HG03432 (cell line): ENCODE results near the gene CD63.
A peak's percentile ranks its signal among the peaks of the same experiment; 100 is the strongest.

Experiments used
- ATAC-seq: cut with Tn5 transposase; IDR thresholded peaks from one replicate; pipeline ENCODE4 v1.9.1; 2021; ENCODE audit warnings: mild to moderate bottlenecking, moderate library complexity; ENCODE audit not compliant: unreplicated experiment

CD63 gene

DNA sequence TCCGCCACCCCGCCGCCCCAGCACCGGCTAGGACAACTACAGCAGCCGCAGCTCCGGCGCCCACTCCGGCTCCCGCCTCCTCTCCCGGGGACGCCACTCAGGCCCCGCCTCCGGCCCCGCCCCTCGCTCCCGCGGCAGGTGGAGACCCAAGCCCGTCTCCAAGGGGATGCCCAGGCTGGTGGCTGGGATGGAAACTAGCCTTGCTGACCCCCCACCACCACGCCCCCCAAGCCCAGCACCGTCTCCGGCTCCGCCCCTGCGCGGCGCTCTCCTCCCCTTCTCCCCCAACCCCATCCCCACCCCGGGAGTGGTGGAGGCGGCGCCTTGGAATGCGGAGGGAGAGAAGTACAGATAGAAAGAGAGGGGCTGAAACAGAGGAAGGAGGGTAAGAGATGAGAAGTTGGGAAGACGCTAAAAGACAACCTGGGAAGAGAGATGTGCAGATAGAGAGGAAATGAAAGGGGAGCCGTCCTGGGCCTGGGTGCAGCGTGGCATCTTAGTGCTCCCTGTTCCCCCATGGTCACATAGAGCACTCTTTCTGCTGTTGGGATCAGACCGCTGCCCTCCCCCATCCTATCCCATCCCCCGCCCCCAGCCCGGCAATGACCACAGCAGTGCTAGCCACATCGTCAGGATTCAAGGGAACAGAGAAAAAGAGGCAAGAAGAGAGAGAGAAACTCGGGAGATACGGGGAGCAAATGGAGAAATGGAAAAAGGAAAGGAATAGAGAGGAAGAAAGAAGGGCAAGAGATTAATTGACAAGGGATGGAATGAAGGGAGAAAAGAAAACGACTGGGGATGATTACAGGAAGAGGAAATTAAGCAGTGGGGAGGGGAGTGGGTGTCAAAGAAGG, 20.7 kb downstream of the CD63 start, which contains the start of gene ITGA7:
Gene ITGA7, minus strand, starts transcription at position 64 of the 854 bp plus-strand sequence. CDS start 222 bp downstream, outside the sequence.
- peak; percentile 77 for ATAC-seq

DNA sequence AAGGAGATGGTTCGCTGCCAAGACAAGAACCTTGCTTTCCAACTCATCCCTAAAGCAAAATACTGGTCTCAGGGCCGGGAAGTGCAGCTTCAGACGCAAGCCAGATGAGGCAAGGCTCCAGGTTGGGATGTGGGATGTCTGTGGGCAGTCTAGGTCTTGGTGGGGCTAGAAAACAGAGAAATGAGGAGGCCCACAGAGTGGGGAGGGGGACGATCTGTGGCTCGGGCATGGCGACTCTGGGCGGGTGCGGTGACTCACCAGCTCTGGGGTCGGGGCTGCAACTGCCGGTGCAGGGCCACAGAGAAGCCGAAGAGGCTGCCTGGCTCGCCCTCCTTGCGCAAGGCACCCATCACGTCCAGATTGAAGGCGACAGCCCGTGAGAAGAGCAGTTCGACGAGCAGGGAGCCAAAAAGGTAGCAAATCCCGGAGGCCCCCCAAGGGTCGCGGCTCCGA, 21.6 kb downstream of the CD63 start:
- ATAC-seq, result no peak

DNA sequence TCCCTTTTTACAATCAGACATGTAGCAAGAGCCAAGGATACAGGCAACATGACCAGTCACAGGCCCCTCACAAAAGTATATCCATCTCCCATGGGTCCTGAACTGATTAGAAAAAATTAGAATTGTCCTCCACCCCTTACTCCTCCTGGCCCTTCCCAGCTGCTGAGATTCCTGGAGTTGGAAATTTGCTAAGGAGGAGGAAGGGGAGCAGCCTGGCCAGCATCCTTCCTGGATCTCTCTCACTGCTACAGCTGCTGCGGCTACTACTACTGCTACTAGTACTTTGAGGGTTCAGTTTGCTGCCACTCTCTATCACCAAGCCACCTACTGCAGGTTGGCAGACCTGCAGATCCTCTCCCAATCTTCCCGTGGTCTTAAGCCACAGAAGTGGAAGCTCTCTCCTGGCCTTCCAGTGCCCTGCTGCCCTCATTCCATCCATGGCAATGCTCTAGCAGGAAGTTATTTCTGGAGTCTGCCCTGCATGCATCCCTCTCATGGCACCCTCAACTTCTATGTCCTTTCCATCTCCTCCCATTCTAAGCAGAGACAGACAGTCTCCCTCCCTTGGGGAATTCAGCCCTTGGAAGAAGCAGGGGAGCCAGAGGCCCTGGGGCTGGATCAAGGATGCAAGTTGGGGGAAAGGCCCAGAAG, 22.1 kb downstream of the CD63 start:
- ATAC-seq, result no peak

DNA sequence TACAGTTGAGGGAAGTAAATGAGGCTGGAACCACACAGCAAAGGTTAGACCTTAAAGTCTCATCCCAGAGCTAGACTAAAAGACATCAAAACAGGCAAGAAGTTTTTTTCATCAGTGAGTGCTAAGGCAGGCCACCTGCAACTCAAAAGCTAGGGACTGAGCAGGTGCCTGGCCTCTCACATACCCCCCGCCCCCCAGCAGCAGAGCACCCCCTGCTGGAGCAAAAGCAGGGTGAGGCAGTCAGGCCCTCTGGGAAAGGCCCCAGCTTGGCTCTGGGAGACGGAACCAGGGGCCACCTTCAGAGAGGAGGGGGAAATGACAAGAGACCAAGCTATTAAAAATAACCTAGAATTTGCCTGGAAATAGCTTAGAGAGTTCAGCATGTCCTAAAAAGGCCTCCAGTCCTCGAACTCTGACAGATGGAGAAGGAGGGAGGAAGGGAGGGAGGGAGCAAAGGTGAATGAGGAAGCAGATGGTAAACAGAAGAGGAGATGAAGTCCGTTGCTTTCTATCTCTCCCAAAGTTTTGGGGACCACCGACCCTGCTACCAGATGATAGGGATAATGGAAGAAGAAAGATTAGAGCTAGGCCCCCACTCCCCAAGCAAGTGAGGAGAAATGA, 22.9 kb downstream of the CD63 start:
- ATAC-seq, result no peak

DNA sequence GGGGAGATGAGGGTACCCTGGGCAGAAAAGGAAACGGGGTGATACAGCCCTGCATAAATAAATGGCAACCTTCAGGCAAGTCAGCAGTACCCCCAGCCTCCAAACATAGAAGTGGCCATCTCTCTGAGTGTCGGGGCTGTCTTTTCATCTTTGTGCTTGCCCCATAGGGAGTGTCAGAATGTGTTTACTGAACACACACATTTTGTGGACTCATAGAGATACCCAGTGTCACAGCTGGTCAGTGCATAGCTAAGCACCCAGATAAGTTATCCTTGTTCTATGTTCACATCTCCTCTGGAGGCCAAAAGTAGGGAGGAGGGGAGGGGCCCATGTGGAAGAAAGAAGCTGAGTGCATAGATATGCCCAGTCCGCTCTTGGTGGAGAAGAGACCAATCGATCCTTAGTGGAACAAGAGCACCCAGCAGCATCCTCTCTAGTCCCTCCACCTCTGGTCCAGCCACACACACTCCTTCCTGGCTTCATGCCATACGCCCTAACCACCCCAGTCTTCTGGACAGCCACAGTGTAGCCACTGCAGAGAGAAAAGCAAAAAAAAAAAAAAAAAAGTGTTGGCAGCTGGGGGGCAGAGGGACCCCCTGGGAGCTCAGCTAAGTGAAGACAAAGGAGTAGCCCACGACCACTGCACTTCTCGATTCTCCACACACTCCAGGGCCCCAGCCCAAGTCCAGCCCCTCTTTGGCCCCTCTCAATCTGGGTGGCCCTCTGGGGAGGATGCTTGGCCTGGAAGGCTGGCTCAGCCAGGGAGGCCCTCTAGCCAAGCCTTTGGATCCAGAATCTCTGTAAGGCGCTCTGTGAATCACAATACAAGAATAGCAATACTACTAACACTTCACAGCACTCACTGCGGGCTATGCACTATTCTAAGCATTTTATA, 23.7 kb downstream of the CD63 start:
- no peak for ATAC-seq

DNA sequence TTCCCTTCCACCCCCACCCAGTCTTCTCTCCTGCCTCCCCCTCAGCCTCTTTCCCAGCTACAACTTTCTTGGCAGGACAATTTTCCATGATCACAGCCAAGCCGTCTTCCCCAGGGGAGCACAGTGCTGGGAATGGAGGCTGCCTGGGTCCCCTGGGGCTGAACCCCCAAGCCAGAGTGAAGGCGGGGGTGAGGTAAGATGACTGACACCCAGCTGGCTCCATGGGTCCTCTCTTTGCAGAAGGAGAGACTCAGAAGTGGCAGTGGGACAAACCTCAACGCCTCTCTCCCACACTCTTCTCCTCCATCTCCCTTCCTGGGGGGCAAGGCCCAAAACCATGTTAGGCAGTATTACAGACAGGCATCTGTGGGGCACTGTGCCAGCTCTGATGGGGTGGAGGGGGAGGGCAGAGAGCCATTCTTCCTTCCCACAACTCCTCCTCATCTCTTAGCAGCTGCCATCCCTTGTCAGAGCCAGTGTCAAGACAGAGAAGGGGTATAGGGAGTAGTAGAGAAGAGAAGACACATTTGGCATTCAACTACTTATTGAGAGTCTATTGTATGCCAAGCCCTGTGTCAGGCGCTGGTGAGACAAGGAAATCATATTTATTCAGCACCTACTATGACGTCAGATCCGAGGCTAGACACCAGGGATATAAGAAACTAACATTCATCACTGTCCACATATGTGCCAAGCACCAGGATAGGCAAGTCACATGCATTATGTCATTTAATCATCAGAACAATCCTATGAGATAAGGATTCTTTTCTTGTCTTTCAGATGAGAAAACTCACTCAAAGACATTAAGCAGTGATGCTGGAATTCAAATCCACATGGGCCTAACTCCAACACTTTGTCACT, 24.7 kb downstream of the CD63 start:
- no peak for ATAC-seq

DNA sequence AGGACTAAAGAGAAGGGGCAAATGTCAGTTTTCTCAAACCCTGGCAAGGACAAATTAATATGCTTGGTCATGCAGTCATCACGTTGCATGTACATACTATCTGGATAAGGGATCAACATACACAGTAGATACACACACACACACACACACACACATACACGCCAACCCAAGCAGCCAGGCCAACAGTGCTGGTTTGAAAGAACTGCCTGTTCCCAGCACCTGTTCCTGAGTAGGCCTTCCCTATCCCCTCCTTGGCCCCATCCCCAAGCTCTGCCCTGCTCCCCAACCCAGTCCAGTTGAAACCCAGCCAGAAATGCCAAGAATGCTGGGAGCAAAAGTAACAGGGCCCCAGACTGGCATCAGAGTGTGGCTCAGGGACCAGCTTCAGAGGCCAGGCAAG, 25.5 kb downstream of the CD63 start:
- ATAC-seq, result no peak

DNA sequence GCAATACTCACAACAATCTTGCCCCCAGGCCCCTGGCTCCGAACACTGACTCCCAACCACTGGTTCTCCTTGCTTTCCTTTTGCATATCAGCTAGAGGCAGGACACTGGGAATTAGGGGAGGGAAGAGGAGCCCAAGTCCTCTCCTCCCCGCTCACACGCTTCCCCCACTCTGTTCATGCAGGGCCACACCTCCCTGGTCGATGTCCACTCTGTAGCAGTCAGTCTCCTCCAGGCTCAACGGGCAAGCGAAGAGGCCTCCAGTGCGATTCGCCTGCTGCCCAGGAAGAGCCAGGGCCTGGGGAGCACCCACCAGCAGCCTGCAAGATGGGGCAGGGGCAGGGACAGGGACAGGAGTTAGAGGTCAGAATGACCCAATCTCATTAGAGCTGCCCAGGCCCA, 25.9 kb downstream of the CD63 start:
- no peak for ATAC-seq

DNA sequence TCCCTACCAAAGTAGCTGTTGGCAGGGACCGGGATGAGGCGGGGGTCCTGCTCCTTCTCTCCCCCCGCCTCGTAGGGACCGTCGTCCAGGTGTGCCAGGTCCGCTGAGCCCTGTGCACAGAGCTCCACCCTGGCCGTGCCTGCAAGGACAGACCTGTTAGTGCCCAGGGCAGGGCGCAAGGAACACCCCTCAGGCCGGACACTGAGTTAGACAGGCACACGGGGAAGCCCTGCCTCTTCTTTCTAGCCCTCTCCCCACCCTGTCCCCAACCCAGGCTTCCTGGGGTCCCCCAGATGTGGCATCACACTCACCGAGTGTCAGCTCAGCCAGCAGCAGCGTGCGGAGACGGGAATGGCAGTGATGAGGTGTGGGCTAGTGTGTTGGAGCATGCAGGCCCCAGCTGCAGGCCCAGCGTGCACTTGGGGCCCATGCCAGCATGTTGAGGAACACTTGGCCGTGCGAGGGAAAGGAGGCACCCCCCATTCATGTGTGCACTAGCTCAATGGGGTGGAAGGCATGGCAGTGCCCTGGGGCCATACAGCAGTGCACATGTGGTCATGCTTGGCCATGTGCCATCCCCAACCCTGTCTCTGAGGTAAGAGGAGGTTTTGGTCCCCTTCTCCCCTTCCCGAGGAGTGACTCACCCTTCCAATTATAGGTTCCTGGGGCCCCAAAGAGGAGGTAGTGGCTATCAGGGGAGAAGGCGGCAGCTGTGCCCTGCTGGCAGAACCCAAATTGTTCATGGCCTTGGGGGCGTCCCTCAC, 28.4 kb downstream of the CD63 start:
- no peak for ATAC-seq

DNA sequence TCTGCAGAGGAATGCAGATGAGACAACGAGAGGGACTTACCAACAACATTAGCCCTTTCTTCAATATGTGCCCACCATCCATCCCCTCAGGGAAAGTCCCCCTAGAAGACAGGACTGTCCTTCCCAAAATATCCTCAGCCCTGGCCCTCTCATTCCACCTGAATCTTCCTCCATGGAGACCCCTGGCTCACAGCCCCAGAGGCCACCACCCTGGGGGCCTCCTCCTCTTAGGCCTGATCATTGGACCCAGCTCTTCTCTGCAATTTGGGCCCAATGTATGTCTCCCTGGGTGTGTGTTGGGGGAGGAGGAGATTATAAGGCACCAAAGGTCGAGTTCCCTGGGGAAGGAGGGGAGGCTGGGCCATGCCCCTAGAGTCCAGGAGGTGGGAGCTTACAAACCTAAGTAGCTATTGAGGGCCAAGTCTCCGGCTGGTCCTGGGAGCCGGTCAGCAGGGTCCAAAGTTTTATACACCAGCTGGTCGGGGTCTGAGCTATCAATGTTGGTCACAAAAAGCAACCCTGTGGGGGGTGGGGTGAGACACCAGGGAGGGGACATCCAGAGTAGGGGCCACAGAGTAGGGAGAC, 29.2 kb downstream of the CD63 start:
- no peak for ATAC-seq

DNA sequence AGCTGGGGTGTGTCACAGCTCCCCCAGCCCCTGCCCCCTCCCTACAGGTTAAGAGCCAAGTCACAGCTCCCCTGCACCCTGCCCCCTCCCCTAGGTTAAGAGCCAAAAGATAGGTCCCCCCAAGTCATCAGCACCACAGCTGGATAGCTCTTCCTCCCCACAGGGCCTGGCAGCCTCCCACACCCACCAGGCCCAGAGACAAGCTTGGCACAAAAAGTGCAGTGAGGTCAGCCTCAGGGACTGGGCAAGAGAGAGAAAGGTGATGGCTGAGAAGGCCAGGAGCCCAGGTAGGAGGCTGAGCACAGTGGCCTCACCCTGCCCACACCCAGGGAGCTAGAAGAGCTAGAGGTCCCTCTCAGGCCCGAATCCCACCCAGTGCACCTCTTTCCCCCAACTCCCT, 29.8 kb downstream of the CD63 start:
- ATAC-seq, result no peak

DNA sequence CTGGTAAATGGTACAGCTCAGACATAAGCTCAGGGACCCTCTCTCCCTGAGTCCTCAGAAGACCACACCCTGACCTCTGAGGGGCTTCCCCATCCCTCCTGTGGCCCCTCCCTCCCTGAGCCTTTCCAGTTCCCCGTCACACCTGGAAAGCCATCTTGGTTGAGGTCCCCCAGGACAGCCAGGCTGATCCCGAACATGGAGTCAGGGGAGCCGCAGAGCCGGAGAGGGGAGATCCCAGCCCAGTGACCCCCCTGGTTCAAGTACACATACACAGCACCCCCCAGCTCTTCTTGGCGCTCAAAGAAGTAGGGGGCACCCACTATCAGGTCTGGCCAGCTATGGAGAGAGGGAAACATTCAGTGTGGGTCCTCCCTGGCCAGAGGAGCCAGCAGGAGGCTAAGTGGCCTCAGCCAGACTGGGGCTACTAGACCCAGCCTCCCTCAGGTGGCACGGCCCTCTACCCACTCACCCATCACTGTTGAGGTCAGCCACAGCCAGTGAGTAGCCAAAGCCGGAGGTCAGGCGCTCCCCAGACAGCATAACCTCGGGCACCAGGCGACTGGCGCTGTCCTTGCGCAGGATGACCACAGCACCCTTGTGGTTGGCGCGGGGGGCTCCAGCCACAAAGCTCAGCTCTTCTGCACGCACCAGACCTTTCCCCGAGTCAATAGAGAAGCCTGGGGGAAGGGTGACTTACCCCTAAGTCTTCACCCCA, 30.4 kb downstream of the CD63 start:
- no peak for ATAC-seq

DNA sequence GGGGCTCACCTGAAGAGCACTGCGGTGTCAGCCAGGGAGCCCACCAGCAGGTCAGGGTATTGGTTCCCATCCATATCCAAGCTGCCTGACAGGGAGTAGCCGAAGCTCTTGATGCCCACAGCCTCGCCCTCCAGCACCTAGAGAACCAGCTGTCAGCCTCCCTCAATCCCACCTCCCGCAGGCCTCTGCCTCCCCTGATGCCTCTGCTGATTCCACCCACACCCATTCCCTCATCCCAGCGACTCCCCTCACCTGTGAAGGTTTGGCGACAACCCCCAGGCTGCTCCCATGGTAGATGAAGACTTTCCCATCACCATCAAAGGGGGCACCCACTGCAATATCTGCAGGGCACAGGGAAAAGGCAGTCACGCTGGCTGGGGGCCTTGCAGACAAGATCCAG, 31.1 kb downstream of the CD63 start:
- no peak for ATAC-seq

DNA sequence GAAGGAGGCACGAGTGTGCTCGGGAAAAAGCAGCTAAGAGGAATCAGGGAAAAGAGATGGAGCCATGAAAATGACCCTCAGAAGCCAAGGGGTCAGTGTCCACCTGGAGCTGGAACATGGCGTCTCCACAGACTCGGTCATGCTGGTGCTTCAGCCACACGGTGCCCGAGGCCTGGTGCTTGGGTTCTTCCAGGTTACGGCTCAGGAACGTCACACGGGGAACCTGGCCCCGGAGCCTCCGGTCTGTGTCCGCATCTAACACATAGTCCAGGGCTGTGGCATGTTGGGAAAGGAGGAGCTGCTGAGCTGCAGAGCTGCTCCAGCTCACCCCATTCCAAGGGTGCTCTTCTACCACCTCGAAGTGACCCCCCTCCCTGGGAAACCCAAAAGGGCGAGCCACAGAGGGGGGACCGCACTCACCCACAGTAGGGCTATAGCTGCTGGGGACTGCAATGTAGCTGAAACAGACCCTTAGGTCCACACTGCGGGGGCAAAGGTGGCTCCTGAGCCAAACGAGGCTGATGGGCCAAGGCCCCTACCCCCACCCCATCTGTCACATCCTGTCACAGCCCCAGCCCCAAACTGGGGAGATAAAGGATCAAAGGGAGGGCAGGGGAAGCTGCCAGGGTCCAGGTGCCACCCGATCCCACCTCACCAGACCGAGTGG, 31.9 kb downstream of the CD63 start:
- no peak for ATAC-seq

DNA sequence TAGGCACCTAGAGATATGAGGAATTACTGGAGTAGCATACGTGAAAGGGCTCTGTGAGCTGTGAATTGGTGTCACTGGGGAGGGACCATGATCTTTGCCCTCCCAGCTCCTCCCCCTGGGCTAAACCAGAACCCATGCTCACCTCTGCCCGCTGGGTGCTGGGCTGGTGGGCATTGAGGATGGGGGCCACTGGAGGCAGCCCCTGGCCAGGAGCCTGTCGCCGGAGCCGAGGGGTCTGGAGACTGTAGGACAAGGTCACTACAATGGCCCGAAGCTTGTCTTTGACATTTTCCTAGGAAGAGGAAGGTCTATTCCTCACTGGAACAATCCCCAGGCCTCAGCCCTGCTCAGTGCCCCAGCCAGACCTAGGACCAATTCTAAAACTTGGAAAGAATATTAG, 32.7 kb downstream of the CD63 start:
- no peak for ATAC-seq

DNA sequence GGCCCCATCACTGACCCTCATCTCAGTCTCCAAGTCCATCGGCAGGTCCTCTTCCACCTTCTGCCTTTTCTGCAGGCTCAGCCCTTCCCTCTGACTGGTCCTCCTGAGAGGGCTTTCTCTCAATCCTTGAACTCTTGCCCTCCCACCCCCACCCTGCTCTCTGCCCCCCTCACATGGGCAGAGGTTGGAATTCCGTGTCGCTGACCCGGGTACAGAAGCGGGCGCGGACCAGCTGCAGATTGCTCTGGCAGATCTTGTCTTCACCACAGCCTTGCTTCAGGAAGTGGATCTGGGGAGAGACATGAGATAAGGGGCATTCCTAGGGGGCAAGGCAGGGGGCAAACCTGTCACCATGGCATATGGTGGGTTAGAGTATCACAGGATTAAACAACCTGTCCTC, 33.5 kb downstream of the CD63 start:
- no peak for ATAC-seq

DNA sequence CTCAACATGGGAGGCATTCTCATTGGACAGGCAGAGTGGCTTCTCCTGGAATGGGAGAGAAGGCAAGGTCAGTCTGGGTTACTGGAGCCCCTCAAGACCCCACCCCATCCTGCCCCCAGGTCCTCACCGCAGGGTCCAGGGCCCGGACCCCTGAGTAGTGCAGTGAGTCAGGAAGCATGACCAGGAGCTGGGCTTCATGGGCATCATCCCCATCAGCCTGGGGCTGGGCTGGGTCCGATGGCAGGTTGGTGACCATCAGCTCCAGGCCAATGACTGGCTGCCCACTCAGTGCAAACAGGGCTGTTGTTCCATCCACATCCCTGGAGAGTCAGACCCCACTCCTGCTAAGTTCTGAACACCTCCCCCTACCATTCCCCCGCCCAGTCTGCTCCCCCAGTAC, 34.2 kb downstream of the CD63 start:
- ATAC-seq, result no peak

DNA sequence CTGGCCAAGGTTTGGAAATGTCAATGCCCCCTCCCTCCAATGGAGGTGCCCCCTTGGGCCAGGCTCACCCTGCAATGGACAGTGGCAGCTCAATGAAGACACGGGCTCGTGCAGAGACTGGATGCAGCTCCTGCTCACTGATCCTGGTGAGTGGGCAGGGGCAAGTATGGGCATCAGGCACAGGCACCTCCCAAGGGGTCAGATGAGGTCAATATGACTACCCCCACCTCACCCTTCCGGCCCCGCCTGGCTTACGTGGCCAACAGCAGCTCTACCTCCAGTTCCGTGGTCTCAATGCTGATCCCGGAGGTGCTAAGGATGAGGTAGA, 34.7 kb downstream of the CD63 start:
- ATAC-seq, result no peak
